Dermis blood vessel endothelial cell (primary cell): ENCODE results near the gene FHOD3. TPM values are rescaled to one million over a fixed set of nuclear protein-coding genes. Genes with fewer than 3 reads are reported as not detected.

Experiments used
- DNase-seq: peaks from one replicate; pipeline ENCODE4 v3.0.0; 2010
- total RNA-seq: library from RNA; depleted of rRNA; stranded (reverse); fragments of >200 nt; gene quantifications from 2 replicates; pipeline ENCODE4 v1.2.3, GENCODE V29; 2014

The FHOD3 gene
- total RNA-seq, 1 donor from 2014 or later = 0.34 TPM

- peak; percentile 28 for DNase-seq
These were observed 114.2 kb downstream of the FHOD3 start for GRCh38 chr18:36411745-36412168.

GRCh38 chr18:36412778-36413177 lies 115.3 kb downstream of the FHOD3 start:
- DNase-seq = peak; percentile 23

- no peak for DNase-seq
These were observed 117.7 kb downstream of the FHOD3 start for GRCh38 chr18:36415171-36415570.

GRCh38 chr18:36415625-36416024 lies 118.1 kb downstream of the FHOD3 start:
- no peak for DNase-seq

- no peak for DNase-seq
These were observed 121.8 kb downstream of the FHOD3 start for GRCh38 chr18:36419188-36419899.

- DNase-seq = no peak
These were observed 122.5 kb downstream of the FHOD3 start for GRCh38 chr18:36419900-36420531.

GRCh38 chr18:36420826-36421225 lies 123.3 kb downstream of the FHOD3 start:
- DNase-seq = no peak

- DNase-seq = no peak
These were observed 127.2 kb downstream of the FHOD3 start for GRCh38 chr18:36424741-36425142.

- DNase-seq = no peak
These were observed 129.9 kb downstream of the FHOD3 start for GRCh38 chr18:36427369-36427768.

GRCh38 chr18:36427831-36428230 lies 130.3 kb downstream of the FHOD3 start:
- no peak for DNase-seq

GRCh38 chr18:36428431-36429029 lies 131.0 kb downstream of the FHOD3 start:
- no peak for DNase-seq

- DNase-seq = no peak
These were observed 135.5 kb downstream of the FHOD3 start for GRCh38 chr18:36432880-36433555.

- DNase-seq = no peak
These were observed 138.9 kb downstream of the FHOD3 start for GRCh38 chr18:36436387-36436786.

- DNase-seq = no peak
These were observed 143.1 kb downstream of the FHOD3 start for GRCh38 chr18:36440614-36441013.

GRCh38 chr18:36441426-36442240 lies 144.1 kb downstream of the FHOD3 start:
- peak; percentile 9 for DNase-seq

- DNase-seq = no peak
These were observed 145.2 kb downstream of the FHOD3 start for GRCh38 chr18:36442717-36443116.

GRCh38 chr18:36446059-36446458 lies 148.5 kb downstream of the FHOD3 start:
- no peak for DNase-seq

- no peak for DNase-seq
These were observed 151.1 kb downstream of the FHOD3 start for GRCh38 chr18:36448384-36449290.

GRCh38 chr18:36449451-36449850 lies 151.9 kb downstream of the FHOD3 start:
- DNase-seq = no peak

- DNase-seq = no peak
These were observed 152.8 kb downstream of the FHOD3 start for GRCh38 chr18:36450264-36450663.
